Upper lobe of left lung (tissue), 4 donors: ENCODE data around the gene RAPGEF5.

Experiments
- CTCF ChIP-seq, 6 experiments: fragments of 450-650 bp in 4 of 6; fragments of 200-600 bp in 2 of 6; sonication (generic) in 2 of 6; IDR thresholded peaks; one replicate each; pipeline ENCODE4 v1.5.1; 2016 to 2019; ENCODE audit warnings: antibody characterized with exemption in 6 of 6
- POLR2A ChIP-seq, 4 donors: fragments of 450-650 bp; IDR thresholded peaks; one replicate each; pipeline ENCODE4 v1.5.1; 2016 to 2017; ENCODE audit warnings: antibody characterized with exemption in 4 of 4, mild to moderate bottlenecking in 2 of 4
- POLR2AphosphoS5 ChIP-seq, 2 donors: sonication (generic); formaldehyde crosslinking; IDR thresholded peaks; one replicate each; pipeline ENCODE4 v1.5.1; 2017; ENCODE audit warnings: antibody characterized with exemption in 2 of 2

GRCh38 chr7:22213081-22213480 lies 143.9 kb downstream of the RAPGEF5 start:
- TF ChIP-seq CTCF (IDR thresholded peaks at IDR 0.05), result no peak
- TF ChIP-seq POLR2A (IDR thresholded peaks at IDR 0.05), result no peak
- no peak for TF ChIP-seq POLR2AphosphoS5 (IDR thresholded peaks at IDR 0.05)
